Ovary (tissue), 9 donors: ENCODE measurements around the gene NOL6. TPM values are rescaled to one million over a fixed set of nuclear protein-coding genes. Genes with fewer than 3 reads are reported as not detected.

Source experiments
- DNase-seq, 5 donors: peaks; one replicate each; pipeline ENCODE4 v3.0.0-alpha.2; 2019 to 2020
- H3K27ac ChIP-seq, 2 donors: fragments of 200-600 bp; one replicate each; pipeline versions ENCODE4 v1.5.1 to v1.8.0; 2019 to 2022
- H3K27me3 ChIP-seq: fragments of 200-600 bp; one replicate; pipeline ENCODE4 v1.8.0; 2022
- H3K36me3 ChIP-seq: fragments of 200-600 bp; sonication (generic); one replicate; pipeline ENCODE4 v1.5.1; 2019
- H3K4me1 ChIP-seq: one replicate; pipeline ENCODE4 v1.8.1; 2013; ENCODE audit warnings: mild to moderate bottlenecking, moderate library complexity; ENCODE audit not compliant: insufficient read depth
- H3K4me3 ChIP-seq: fragments of 200-600 bp; sonication (generic); one replicate; pipeline ENCODE4 v1.5.1; 2017
- H3K9me3 ChIP-seq, 2 donors: fragments of 200-600 bp in 1 of 2; sonication (generic) in 1 of 2; one replicate each; pipeline versions ENCODE4 v1.5.1 to v1.8.1; 2013 to 2019; ENCODE audit warnings: mild to moderate bottlenecking in 1 of 2, moderate library complexity in 1 of 2
- CTCF ChIP-seq, 3 donors: fragments of 450-650 bp in 2 of 3; fragments of 200-600 bp in 1 of 3; IDR thresholded peaks; one replicate each; pipeline versions ENCODE4 v1.5.1 to v1.8.0; 2016 to 2022; ENCODE audit warnings: antibody characterized with exemption in 3 of 3, mild to moderate bottlenecking in 1 of 3
- EP300 ChIP-seq: sonication (generic); formaldehyde crosslinking; IDR thresholded peaks from one replicate; pipeline ENCODE4 v1.6.1; 2017; ENCODE audit warnings: antibody characterized with exemption
- POLR2A ChIP-seq: fragments of 450-650 bp; IDR thresholded peaks from one replicate; pipeline ENCODE4 v1.6.1; 2017; ENCODE audit warnings: antibody characterized with exemption, mild to moderate bottlenecking, moderate library complexity
- WGBS, 3 donors: extraction: QIAGEN DNeasy Blood & Tissue Kit in 1 of 3; methylation state at CpG; one replicate each; pipeline versions ENCODE4 v1.1.5 to v1.1.7; 2013 to 2017; 5-methylcytosine and 5-hydroxymethylcytosine counted together
- intact Hi-C, 4 donors: fragments of 100-400 bp; cut with DNase I; formaldehyde crosslinking; loops; one replicate each; pipeline versions ENCODE4 v1.11.0 to v1.15.1; 2022 to 2023
- polyA plus RNA-seq, 2 donors: library from polyadenylated mRNA; stranded (reverse); fragments of 200-250 nt in 1 of 2; fragments of 350-450 nt in 1 of 2; fragmentation: Illumina TruSeq in 1 of 2; extraction: RNeasy Lipid Tissue Mini Kit (QIAGEN cat#74804) in 1 of 2; gene quantifications; one replicate each; pipeline ENCODE4 v1.2.3, GENCODE V29; 2013 to 2014
- total RNA-seq, 7 donors: library from RNA; depleted of rRNA in 2 of 7; stranded (reverse); fragments of >200 nt in 2 of 7; fragmentation: NEBNext Ultra II Directional in 3 of 7; extraction: Animal tissue kit (Norgen Biotek cat#: 25700) in 3 of 7; gene quantifications; one replicate each; pipeline versions ENCODE4 v1.1.0 to v1.2.4, GENCODE V29; 2016 to 2023
- donor health status: DM: no; HTN: no; CAD: no; lungs with moderate emphysema.
- donor health status: DM: no; HTN: no; CAD: no.
- donor health status: Bipolar disorder and iron deficiency.
- donor health status: DM: yes; HTN: yes; CAD: no.
- donor health status: DM: no; HTN: no; CAD: no.
- donor health status: DM: yes; HTN: yes; CAD: no.

Gene NOL6
- total and polyA plus RNA-seq, 9 donors, result 11.7 to 50.5 (median 25.0) TPM

GRCh38 chr9:33446946-33447798 is 26.6 kb downstream of the NOL6 start, which contains the start of gene AQP3:
TSS of gene AQP3 (minus strand) at chr9:33447593. CDS start at chr9:33447530, 63 bp downstream.
- WGBS, 3 donors, result 1 to 2% (median 2%) methylated on average over 27 to 50 of the region's 50 CpGs
- peak in 1 of 3 donors; percentile 18 for TF ChIP-seq CTCF (IDR thresholded peaks at IDR 0.05)
- no peak for TF ChIP-seq POLR2A
- peaks cover 10% of the 10 kb centered on the region for H3K4me1 ChIP-seq
- H3K4me3 ChIP-seq, result peak within 1 kb of the TSS; percentile 48
- H3K27me3 ChIP-seq, result no peaks in the 10 kb centered on the region
- H3K27ac ChIP-seq, result no peak within 1 kb of the TSS
- peak; percentile 51 to 73 (median 72) for DNase-seq
- no peaks in the 10 kb centered on the region for H3K9me3 ChIP-seq
- intact Hi-C loops, result no loop called here
- H3K36me3 ChIP-seq, result no peaks in the 10 kb centered on the region

- WGBS, 3 donors, result 38 to 50% (median 44%) methylated on average over 12 of the region's 12 CpGs
- Histone ChIP-seq H3K27ac (no peak overlapping the region), H3K4me3 (peak overlapping the region; percentile 48), H3K27me3 (no peaks in the 10 kb centered on the region), H3K36me3 (no peaks in the 10 kb centered on the region), H3K9me3 (no peaks in the 10 kb centered on the region), H3K4me1 (peaks cover 10% of the 10 kb centered on the region)
- DNase-seq, result no peak
- intact Hi-C loops, result no loop called here
- no peak for TF ChIP-seq POLR2A
- no peak for TF ChIP-seq CTCF (IDR thresholded peaks at IDR 0.05)
- TF ChIP-seq EP300, result no peak
Measured at GRCh38 chr9:33446240-33446945, 27.3 kb downstream of the NOL6 start.

GRCh38 chr9:33445389-33446239 is 28.1 kb downstream of the NOL6 start:
- H3K36me3 ChIP-seq, result no peaks in the 10 kb centered on the region
- no peaks in the 10 kb centered on the region for H3K27me3 ChIP-seq
- intact Hi-C loops, result no loop called here
- H3K4me1 ChIP-seq, result peaks cover 10% of the 10 kb centered on the region
- H3K4me3 ChIP-seq, result no peak overlapping the region
- no peak overlapping the region for H3K27ac ChIP-seq
- no peak for TF ChIP-seq EP300
- no peak for TF ChIP-seq CTCF (IDR thresholded peaks at IDR 0.05)
- no peak for TF ChIP-seq POLR2A
- no peaks in the 10 kb centered on the region for H3K9me3 ChIP-seq
- peak in 1 of 5 donors; percentile 46 for DNase-seq
- 76 to 84% (median 82%) methylated on average over 11 of the region's 11 CpGs for WGBS, 3 donors
